PC-3 (cell line): ENCODE data around the gene UCK1. TPM values are rescaled to one million over a fixed set of nuclear protein-coding genes. Genes with fewer than 3 reads are reported as not detected.

Experiments used
- ATAC-seq: fragments of 200-7000 bp; cut with Tn5 transposase; 2 replicates; pipeline ENCODE4 v1.9.1; 2020; ENCODE audit warnings: mild to moderate bottlenecking, moderate library complexity
- BruUV-seq: library from RNA; stranded (reverse); fragments of 400-500 nt; replicated peaks from 2 replicates; lab custom pipeline; 2021; lab: Mats Ljungman, UMichigan
- CTCF ChIA-PET: fragments of 300-600 bp; sonication (Branson Sonifier 250); formaldehyde crosslinking; loops from one replicate; lab custom pipeline; 2022; ENCODE audit warnings: antibody characterized with exemption; lab: Charles Lee
- POLR2A ChIA-PET: fragments of 300-600 bp; sonication (Branson Sonifier 250); formaldehyde crosslinking; loops from one replicate; lab custom pipeline; 2022; ENCODE audit warnings: antibody characterized with exemption; ENCODE audit not compliant: unreplicated experiment; lab: Charles Lee
- DNase-seq: peaks from one replicate; pipeline ENCODE4 v3.0.0-alpha.2; 2015
- H2AFZ ChIP-seq: fragments of 300-600 bp; sonication (generic); 2 replicates; pipeline ENCODE4 v1.6.0; 2016; ENCODE audit warnings: antibody characterized with exemption, low read length
- H3F3A ChIP-seq: fragments of 300-600 bp; sonication (generic); one replicate; pipeline ENCODE4 v1.6.0; 2017; ENCODE audit warnings: antibody characterized with exemption, low read length, control low read depth, mild to moderate bottlenecking; ENCODE audit not compliant: unreplicated experiment
- H3K27ac ChIP-seq: fragments of 300-600 bp; sonication (generic); 2 replicates; pipeline ENCODE4 v1.5.1; 2016; ENCODE audit warnings: mild to moderate bottlenecking, low read length
- H3K27me3 ChIP-seq: fragments of 300-600 bp; sonication (generic); 2 replicates; pipeline ENCODE4 v1.6.1; 2016; ENCODE audit warnings: low read length, mixed read lengths
- H3K36me3 ChIP-seq: fragments of 300-600 bp; sonication (generic); 2 replicates; pipeline ENCODE4 v1.6.1; 2016; ENCODE audit warnings: low read depth, mixed run types, low read length, mixed read lengths
- H3K4me1 ChIP-seq: fragments of 300-600 bp; sonication (generic); 2 replicates; pipeline ENCODE4 v1.5.1; 2016; ENCODE audit warnings: low read length; ENCODE audit not compliant: insufficient read depth
- H3K4me2 ChIP-seq: fragments of 300-600 bp; sonication (generic); 2 replicates; pipeline ENCODE4 v1.6.0; 2016; ENCODE audit warnings: low read length
- H3K4me3 ChIP-seq: fragments of 300-600 bp; sonication (generic); 2 replicates; pipeline ENCODE4 v1.5.1; 2016; ENCODE audit warnings: mild to moderate bottlenecking, low read length, mixed read lengths
- H3K79me2 ChIP-seq: fragments of 300-600 bp; sonication (generic); 2 replicates; pipeline ENCODE4 v1.6.1; 2017; ENCODE audit warnings: low read length, mixed read lengths
- H3K9ac ChIP-seq: fragments of 300-600 bp; sonication (generic); 2 replicates; pipeline ENCODE4 v1.6.0; 2016; ENCODE audit warnings: mild to moderate bottlenecking, low read length
- H3K9me2 ChIP-seq: fragments of 300-600 bp; sonication (generic); replicated peaks from 2 replicates; pipeline ENCODE4 v1.6.1; 2016; ENCODE audit warnings: mixed run types, low read length, mixed read lengths
- H3K9me3 ChIP-seq: fragments of 300-600 bp; sonication (generic); 2 replicates; pipeline ENCODE4 v1.6.1; 2016; ENCODE audit warnings: low read length, mixed read lengths
- H4K20me1 ChIP-seq: fragments of 300-600 bp; sonication (generic); 2 replicates; pipeline ENCODE4 v1.6.1; 2016; ENCODE audit warnings: low read length, mixed read lengths
- EZH2 ChIP-seq: fragments of 300-600 bp; sonication (generic); IDR thresholded peaks from one replicate; pipeline ENCODE4 v1.6.1; 2017; ENCODE audit warnings: antibody characterized with exemption, mild to moderate bottlenecking, low read length; ENCODE audit not compliant: unreplicated experiment
- EZH2phosphoT487 ChIP-seq: fragments of 300-600 bp; sonication (generic); IDR thresholded peaks from 2 replicates; pipeline ENCODE4 v1.6.1; 2018; ENCODE audit warnings: mild to moderate bottlenecking, antibody characterized with exemption, low read length, borderline replicate concordance
- intact Hi-C: fragments of 100-400 bp; cut with micrococcal nuclease; formaldehyde crosslinking; loops from 2 replicates; pipeline ENCODE4 v1.9.0; 2023
- total RNA-seq: library from RNA; depleted of rRNA; stranded (reverse); fragments of >200 nt; gene quantifications from 2 replicates; pipeline ENCODE4 v1.2.3, GENCODE V29; 2014
- TF ChIP-seq, protein P1 (sequence below): fragments of 300-600 bp; sonication (generic); conservative IDR thresholded peaks from 2 replicates; pipeline ENCODE4 v1.5.1; 2017; ENCODE audit warnings: antibody characterized with exemption, low read depth, mild to moderate bottlenecking, low read length

Gene UCK1
- total RNA-seq, 1 experiment from 2014 or later: 28.2 TPM

DNA sequence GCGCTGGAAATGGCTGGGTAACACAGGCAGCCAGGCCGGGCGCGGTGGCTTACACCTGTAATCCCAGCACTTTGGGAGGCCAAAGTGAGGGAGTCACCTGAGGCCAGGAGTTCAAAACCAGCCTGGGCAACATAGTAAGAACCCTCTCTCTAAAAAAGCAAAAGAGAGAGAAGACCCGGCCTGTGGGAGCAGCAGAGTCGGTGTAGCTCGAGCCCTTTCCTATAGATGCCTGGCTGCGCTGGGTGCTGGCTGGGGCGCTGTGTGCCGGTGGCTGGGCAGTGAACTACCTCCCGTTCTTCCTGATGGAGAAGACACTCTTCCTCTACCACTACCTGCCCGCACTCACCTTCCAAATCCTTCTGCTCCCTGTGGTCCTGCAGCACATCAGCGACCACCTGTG, 9.2 kb downstream of the UCK1 start:
- CTCF ChIA-PET: no interaction called here

GRCh38 chr9:131521203-131521602, 9.9 kb downstream of the UCK1 start:
- no peak overlapping the region for H3K4me2 ChIP-seq
- H4K20me1 ChIP-seq: no peaks in the 10 kb centered on the region
- H3K9me3 ChIP-seq: no peaks in the 10 kb centered on the region
- ChIA-PET POLR2A (no interaction called here), CTCF (no interaction called here)
- H3K4me3 ChIP-seq: no peak overlapping the region
- H3K79me2 ChIP-seq: no peaks in the 10 kb centered on the region
- DNase-seq: no peak
- H3F3A ChIP-seq: no peaks in the 10 kb centered on the region
- no peaks in the 10 kb centered on the region for H3K4me1 ChIP-seq
- ATAC-seq: no peak
- H3K9ac ChIP-seq: no peak overlapping the region
- peaks cover 4% of the 10 kb centered on the region; the same call in 1 of the 2 replicates for H3K36me3 ChIP-seq
- intact Hi-C loops: no loop called here
- no TSS peak for BruUV-seq
- TF ChIP-seq EZH2: no peak
- no peak for TF ChIP-seq EZH2phosphoT487
- TF ChIP-seq, protein P1, sequence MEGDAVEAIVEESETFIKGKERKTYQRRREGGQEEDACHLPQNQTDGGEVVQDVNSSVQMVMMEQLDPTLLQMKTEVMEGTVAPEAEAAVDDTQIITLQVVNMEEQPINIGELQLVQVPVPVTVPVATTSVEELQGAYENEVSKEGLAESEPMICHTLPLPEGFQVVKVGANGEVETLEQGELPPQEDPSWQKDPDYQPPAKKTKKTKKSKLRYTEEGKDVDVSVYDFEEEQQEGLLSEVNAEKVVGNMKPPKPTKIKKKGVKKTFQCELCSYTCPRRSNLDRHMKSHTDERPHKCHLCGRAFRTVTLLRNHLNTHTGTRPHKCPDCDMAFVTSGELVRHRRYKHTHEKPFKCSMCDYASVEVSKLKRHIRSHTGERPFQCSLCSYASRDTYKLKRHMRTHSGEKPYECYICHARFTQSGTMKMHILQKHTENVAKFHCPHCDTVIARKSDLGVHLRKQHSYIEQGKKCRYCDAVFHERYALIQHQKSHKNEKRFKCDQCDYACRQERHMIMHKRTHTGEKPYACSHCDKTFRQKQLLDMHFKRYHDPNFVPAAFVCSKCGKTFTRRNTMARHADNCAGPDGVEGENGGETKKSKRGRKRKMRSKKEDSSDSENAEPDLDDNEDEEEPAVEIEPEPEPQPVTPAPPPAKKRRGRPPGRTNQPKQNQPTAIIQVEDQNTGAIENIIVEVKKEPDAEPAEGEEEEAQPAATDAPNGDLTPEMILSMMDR: no peak
- no peak overlapping the region for H2AFZ ChIP-seq
- no peak overlapping the region for H3K27ac ChIP-seq
- H3K9me2 ChIP-seq: no peaks in the 10 kb centered on the region
- no peaks in the 10 kb centered on the region for H3K27me3 ChIP-seq

More for the DNA sequence above, 9.2 kb downstream of the UCK1 start:
- no peak overlapping the region for H3K9ac ChIP-seq
- no peaks in the 10 kb centered on the region for H3K4me1 ChIP-seq
- POLR2A ChIA-PET: no interaction called here
- no peaks in the 10 kb centered on the region for H3K36me3 ChIP-seq
- H3K79me2 ChIP-seq: no peaks in the 10 kb centered on the region
- H3K9me3 ChIP-seq: no peaks in the 10 kb centered on the region
- H4K20me1 ChIP-seq: no peaks in the 10 kb centered on the region
- H3F3A ChIP-seq: no peaks in the 10 kb centered on the region
- no peak overlapping the region for H3K4me3 ChIP-seq
- no peaks in the 10 kb centered on the region for H3K27me3 ChIP-seq
- DNase-seq (no peak), ATAC-seq (no peak)
- H3K4me2 ChIP-seq: no peak overlapping the region
- TF ChIP-seq EZH2: no peak
- TF ChIP-seq, protein P1: no peak
- no peak for TF ChIP-seq EZH2phosphoT487
- no peak overlapping the region for H3K27ac ChIP-seq
- no peak overlapping the region for H2AFZ ChIP-seq
- no TSS peak for BruUV-seq
- no peaks in the 10 kb centered on the region for H3K9me2 ChIP-seq
- intact Hi-C loops: no loop called here

DNA sequence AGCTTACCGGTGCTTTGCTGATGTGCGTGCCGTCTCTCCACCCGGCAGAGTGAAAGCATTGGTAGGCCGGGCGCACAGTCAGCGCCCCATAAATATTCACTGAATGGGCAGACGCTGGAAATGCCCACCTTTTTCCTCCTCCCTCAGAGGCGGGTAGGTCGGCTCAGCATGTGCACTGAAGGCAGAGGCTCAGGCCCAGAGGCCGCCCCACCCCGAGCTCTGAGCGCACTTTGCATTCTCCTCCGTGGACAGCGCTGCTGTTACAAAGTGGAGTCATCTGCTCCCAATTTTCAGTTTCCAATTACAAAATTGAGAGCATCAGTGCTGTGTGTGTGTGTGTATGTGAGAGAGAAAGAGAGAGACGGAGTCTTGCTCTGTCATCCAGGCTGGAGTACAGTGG, 10.6 kb downstream of the UCK1 start:
- no peak overlapping the region for H2AFZ ChIP-seq
- H3K27me3 ChIP-seq: no peaks in the 10 kb centered on the region
- CTCF ChIA-PET: no interaction called here
- intact Hi-C loops: no loop called here
- H3K4me2 ChIP-seq: no peak overlapping the region
- DNase-seq (no peak), ATAC-seq (no peak)
- H3F3A ChIP-seq: no peaks in the 10 kb centered on the region
- no peaks in the 10 kb centered on the region for H3K9me2 ChIP-seq
- H3K79me2 ChIP-seq: no peaks in the 10 kb centered on the region
- H4K20me1 ChIP-seq: no peaks in the 10 kb centered on the region
- no peaks in the 10 kb centered on the region for H3K9me3 ChIP-seq
- POLR2A ChIA-PET: no interaction called here
- H3K9ac ChIP-seq: no peak overlapping the region
- peaks cover 5% of the 10 kb centered on the region; the same call in 1 of the 2 replicates for H3K36me3 ChIP-seq
- H3K4me1 ChIP-seq: no peaks in the 10 kb centered on the region
- TF ChIP-seq, protein P1: no peak
- TF ChIP-seq EZH2: no peak
- no peak for TF ChIP-seq EZH2phosphoT487
- no peak overlapping the region for H3K27ac ChIP-seq
- no peak overlapping the region for H3K4me3 ChIP-seq
- BruUV-seq: no TSS peak
